SK-N-SH (cell line): Measurements from ENCODE around the gene RCOR2. TPM values are rescaled to one million over a fixed set of nuclear protein-coding genes. Genes with fewer than 3 reads are reported as not detected.

Source experiments
- CTCF ChIA-PET: fragments of 300-600, 350-600 bp; formaldehyde crosslinking; extraction: SDS; loops from one replicate; lab custom pipeline; 2021; lab: Yijun Ruan, JAX
- POLR2A ChIA-PET: fragments of 350-600 bp; sonication (Branson Sonifier 250); formaldehyde crosslinking; extraction: SDS; loops from one replicate; lab custom pipeline; 2020; ENCODE audit warnings: antibody characterized with exemption, inconsistent platforms; lab: Yijun Ruan, JAX
- DNase-seq: peaks from one replicate; pipeline ENCODE4 v3.0.0; 2012
- H2AFZ ChIP-seq: fragments of 200-600 bp; sonication (generic); 2 replicates; pipeline ENCODE4 v1.8.1; 2016; ENCODE audit warnings: antibody characterized with exemption, mild to moderate bottlenecking, low read depth
- H3F3A ChIP-seq: fragments of 200-600 bp; sonication (generic); replicated peaks from 2 replicates; pipeline ENCODE3; 2016; ENCODE audit warnings: antibody characterized with exemption, mild to moderate bottlenecking; ENCODE audit not compliant: insufficient read depth
- H3K27ac ChIP-seq, 2 experiments: fragments of 200-500 bp in 1 of 2; fragments of 200-600 bp in 1 of 2; sonication (Bioruptor generic) in 1 of 2; sonication (generic), shearing (Covaris generic) in 1 of 2; 2 replicates each; pipeline versions ENCODE4 v1.5.1 to v1.6.1; 2014 to 2016; ENCODE audit warnings: low read depth in 2 of 2, inconsistent platforms in 1 of 2, low read length in 1 of 2, mild to moderate bottlenecking in 1 of 2, mixed read lengths in 1 of 2
- H3K27me3 ChIP-seq: fragments of 200-600 bp; sonication (generic), shearing (Covaris generic); 2 replicates; pipeline ENCODE4 v1.6.1; 2016; ENCODE audit warnings: mixed run types; ENCODE audit not compliant: insufficient read depth
- H3K36me3 ChIP-seq, 2 experiments: fragments of 200-500 bp in 1 of 2; fragments of 200-600 bp in 1 of 2; sonication (Bioruptor generic) in 1 of 2; sonication (generic) in 1 of 2; replicated peaks in 1 of 2; 2 replicates each; pipeline versions ENCODE3 to v1.5.1; 2014 to 2016; ENCODE audit warnings: low read length in 1 of 2, mild to moderate bottlenecking in 1 of 2; ENCODE audit not compliant: insufficient read depth in 2 of 2, control insufficient read depth in 1 of 2
- H3K4me1 ChIP-seq, 2 experiments: fragments of 200-500 bp in 1 of 2; fragments of 200-600 bp in 1 of 2; sonication (Bioruptor generic) in 1 of 2; sonication (generic), shearing (Covaris generic) in 1 of 2; 2 replicates each; pipeline versions ENCODE4 v1.5.1 to v1.6.1; 2014 to 2016; ENCODE audit warnings: low read depth in 1 of 2, low read length in 1 of 2, mixed run types in 1 of 2; ENCODE audit not compliant: insufficient read depth in 2 of 2, control insufficient read depth in 1 of 2
- H3K4me2 ChIP-seq: fragments of 200-600 bp; sonication (generic), shearing (Covaris generic); 2 replicates; pipeline ENCODE4 v1.6.1; 2017; ENCODE audit warnings: mixed run types
- H3K4me3 ChIP-seq, 2 experiments: fragments of 200-500 bp in 1 of 2; fragments of 200-600 bp in 1 of 2; sonication (Bioruptor generic) in 1 of 2; sonication (generic), shearing (Covaris generic) in 1 of 2; 2 replicates each; pipeline versions ENCODE4 v1.5.1 to v1.8.1; 2014 to 2016; ENCODE audit warnings: low read depth in 2 of 2, inconsistent platforms in 1 of 2, low read length in 1 of 2, mild to moderate bottlenecking in 1 of 2, mixed read lengths in 1 of 2, moderate library complexity in 1 of 2
- H3K79me2 ChIP-seq: fragments of 200-600 bp; sonication (generic); 2 replicates; pipeline ENCODE4 v1.8.1; 2017; ENCODE audit warnings: mild to moderate bottlenecking; ENCODE audit not compliant: insufficient read depth
- H3K9ac ChIP-seq: fragments of 200-600 bp; sonication (generic); 2 replicates; pipeline ENCODE4 v1.6.1; 2017; ENCODE audit warnings: mixed run types
- H3K9me2 ChIP-seq: fragments of 200-600 bp; sonication (generic); 2 replicates; pipeline ENCODE4 v1.6.1; 2017; ENCODE audit warnings: mixed run types
- H3K9me3 ChIP-seq: fragments of 200-600 bp; sonication (generic); 2 replicates; pipeline ENCODE4 v1.6.1; 2017; ENCODE audit warnings: mixed run types, mild to moderate bottlenecking, moderate library complexity
- H4K20me1 ChIP-seq: fragments of 200-600 bp; sonication (generic); 2 replicates; pipeline ENCODE4 v1.6.1; 2017; ENCODE audit warnings: mild to moderate bottlenecking, mixed run types; ENCODE audit not compliant: insufficient read depth
- ELF1 ChIP-seq: IDR thresholded peaks from 2 replicates; pipeline ENCODE4 v1.4.0; 2012
- EZH2phosphoT487 ChIP-seq: fragments of 200-600 bp; sonication (generic); IDR thresholded peaks from 2 replicates; pipeline ENCODE4 v1.6.1; 2017; ENCODE audit warnings: low read depth, mixed run types, mild to moderate bottlenecking, antibody characterized with exemption, moderate library complexity, borderline replicate concordance
- FOXJ3 ChIP-seq: sonication (generic); formaldehyde crosslinking; IDR thresholded peaks from 2 replicates; pipeline ENCODE4 v1.5.1; 2020; ENCODE audit warnings: mild to moderate bottlenecking, missing genetic modification reagents
- FOXM1 ChIP-seq: IDR thresholded peaks from 2 replicates; pipeline ENCODE4 v1.4.0; 2012; ENCODE audit warnings: low read depth, mild to moderate bottlenecking
- GABPA ChIP-seq: IDR thresholded peaks from 2 replicates; pipeline ENCODE4 v1.4.0; 2012; ENCODE audit warnings: low read depth, mild to moderate bottlenecking
- GATA2 ChIP-seq: sonication (generic); formaldehyde crosslinking; IDR thresholded peaks from 2 replicates; pipeline ENCODE4 v1.5.0; 2020; ENCODE audit warnings: mild to moderate bottlenecking, missing genetic modification reagents
- MEF2A ChIP-seq: IDR thresholded peaks from 2 replicates; pipeline ENCODE4 v1.4.0; 2012; ENCODE audit warnings: low read depth, borderline replicate concordance
- NFIC ChIP-seq: IDR thresholded peaks from 2 replicates; pipeline ENCODE4 v1.4.0; 2012; ENCODE audit warnings: borderline replicate concordance
- POLR2AphosphoS5 ChIP-seq: IDR thresholded peaks from 2 replicates; pipeline ENCODE4 v1.6.1; 2012; ENCODE audit warnings: low read depth, low read length
- RAD21 ChIP-seq: IDR thresholded peaks from 2 replicates; pipeline ENCODE4 v1.6.1; 2012; ENCODE audit warnings: mild to moderate bottlenecking, low read length
- RFX5 ChIP-seq: IDR thresholded peaks from 2 replicates; pipeline ENCODE4 v1.6.1; 2012; ENCODE audit warnings: mild to moderate bottlenecking, improper control_type of control experiment, low read length
- SIN3A ChIP-seq: IDR thresholded peaks from 2 replicates; pipeline ENCODE4 v1.6.1; 2012; ENCODE audit warnings: low read depth, mild to moderate bottlenecking, low read length, moderate library complexity, borderline replicate concordance
- SMC3 ChIP-seq: IDR thresholded peaks from 2 replicates; pipeline ENCODE4 v1.6.1; 2012; ENCODE audit warnings: low read depth, low read length, improper control_type of control experiment
- TEAD4 ChIP-seq: IDR thresholded peaks from 2 replicates; pipeline ENCODE4 v1.4.0; 2012; ENCODE audit warnings: mild to moderate bottlenecking, borderline replicate concordance; ENCODE audit not compliant: insufficient read depth
- YY1 ChIP-seq: IDR thresholded peaks from 2 replicates; pipeline ENCODE4 v1.4.0; 2012; ENCODE audit warnings: low read depth, mild to moderate bottlenecking
- WGBS: methylation state at CpG from one replicate; pipeline ENCODE4 v1.1.6; 2017; ENCODE audit warnings: low lambda C conversion rate; 5-methylcytosine and 5-hydroxymethylcytosine counted together
- polyA plus RNA-seq, 3 experiments: library from polyadenylated mRNA; depleted of rRNA; stranded (reverse); fragments of >200 nt; gene quantifications; 2 replicates each; pipeline ENCODE4 v1.2.3, GENCODE V29; 2012
- TF ChIP-seq, protein P1 (sequence below): fragments of 200-600 bp; sonication (generic); IDR thresholded peaks from 2 replicates; pipeline ENCODE4 v1.6.1; 2017; ENCODE audit warnings: antibody characterized with exemption, mild to moderate bottlenecking, moderate library complexity
- TF ChIP-seq, protein P2 (sequence below): fragments of 150-350 bp; IDR thresholded peaks from 2 replicates; pipeline ENCODE4 v1.6.1; 2016; ENCODE audit warnings: mild to moderate bottlenecking, low read depth, low read length
- TF ChIP-seq, protein P3 (sequence below): IDR thresholded peaks from 2 replicates; pipeline ENCODE4 v1.4.0; 2012; ENCODE audit warnings: low read depth, borderline replicate concordance
- TF ChIP-seq, protein P4 (sequence below): IDR thresholded peaks from 2 replicates; pipeline ENCODE4 v1.4.0; 2012; ENCODE audit warnings: low read depth

The RCOR2 gene
- polyA plus RNA-seq, 1 of the 3 experiments (the other 2 are of a cell fraction): 1.1 TPM

DNA sequence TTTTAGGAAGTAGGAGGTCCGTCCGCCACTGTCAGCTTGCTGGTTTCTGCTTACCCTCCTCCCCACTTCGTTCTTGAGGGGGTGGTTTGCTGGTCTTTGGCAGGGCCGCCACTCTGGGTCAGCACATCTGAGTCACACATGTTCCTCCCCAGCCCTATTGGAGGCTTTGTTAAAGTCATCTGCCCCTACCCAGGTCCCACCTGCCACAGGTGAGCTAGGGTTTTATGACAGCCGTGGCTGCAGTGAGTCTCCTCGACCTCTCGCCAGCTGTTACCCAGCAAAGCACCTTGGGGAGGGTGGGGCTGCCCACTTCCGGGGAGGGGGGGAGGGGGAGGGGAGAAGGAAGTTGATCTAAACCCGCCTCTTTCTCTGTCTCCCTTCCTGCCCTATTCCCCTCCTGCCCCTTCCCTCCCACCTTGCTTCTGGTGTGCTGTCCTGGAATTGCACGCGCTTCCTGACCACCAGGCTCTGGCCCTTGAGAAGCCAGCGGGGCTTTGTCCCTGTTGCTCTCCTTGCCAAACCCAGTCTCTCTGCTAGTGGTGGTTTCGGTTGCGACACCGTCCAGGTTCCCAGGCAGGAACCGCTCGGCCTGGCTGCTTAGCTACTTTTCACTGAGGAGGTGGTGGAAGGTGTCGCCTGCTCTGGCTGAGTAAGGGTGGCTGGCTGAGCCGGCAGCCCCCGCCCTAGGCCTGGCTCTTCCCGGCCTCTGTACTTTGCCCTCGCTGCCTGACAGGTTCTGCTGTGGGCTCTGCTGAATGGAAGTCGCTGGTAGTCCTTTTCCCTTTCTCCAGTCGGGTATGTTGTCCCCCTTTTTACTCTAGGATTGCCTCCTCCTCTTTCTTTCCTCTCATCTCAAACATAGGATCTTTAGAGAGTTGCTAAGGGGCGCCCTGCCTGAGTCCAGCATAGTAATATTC is 28.5 kb downstream of the RCOR2 start (continued):
- TF ChIP-seq, protein P1, sequence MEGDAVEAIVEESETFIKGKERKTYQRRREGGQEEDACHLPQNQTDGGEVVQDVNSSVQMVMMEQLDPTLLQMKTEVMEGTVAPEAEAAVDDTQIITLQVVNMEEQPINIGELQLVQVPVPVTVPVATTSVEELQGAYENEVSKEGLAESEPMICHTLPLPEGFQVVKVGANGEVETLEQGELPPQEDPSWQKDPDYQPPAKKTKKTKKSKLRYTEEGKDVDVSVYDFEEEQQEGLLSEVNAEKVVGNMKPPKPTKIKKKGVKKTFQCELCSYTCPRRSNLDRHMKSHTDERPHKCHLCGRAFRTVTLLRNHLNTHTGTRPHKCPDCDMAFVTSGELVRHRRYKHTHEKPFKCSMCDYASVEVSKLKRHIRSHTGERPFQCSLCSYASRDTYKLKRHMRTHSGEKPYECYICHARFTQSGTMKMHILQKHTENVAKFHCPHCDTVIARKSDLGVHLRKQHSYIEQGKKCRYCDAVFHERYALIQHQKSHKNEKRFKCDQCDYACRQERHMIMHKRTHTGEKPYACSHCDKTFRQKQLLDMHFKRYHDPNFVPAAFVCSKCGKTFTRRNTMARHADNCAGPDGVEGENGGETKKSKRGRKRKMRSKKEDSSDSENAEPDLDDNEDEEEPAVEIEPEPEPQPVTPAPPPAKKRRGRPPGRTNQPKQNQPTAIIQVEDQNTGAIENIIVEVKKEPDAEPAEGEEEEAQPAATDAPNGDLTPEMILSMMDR: no peak
- no peak for TF ChIP-seq SMC3
- TF ChIP-seq, protein P2, sequence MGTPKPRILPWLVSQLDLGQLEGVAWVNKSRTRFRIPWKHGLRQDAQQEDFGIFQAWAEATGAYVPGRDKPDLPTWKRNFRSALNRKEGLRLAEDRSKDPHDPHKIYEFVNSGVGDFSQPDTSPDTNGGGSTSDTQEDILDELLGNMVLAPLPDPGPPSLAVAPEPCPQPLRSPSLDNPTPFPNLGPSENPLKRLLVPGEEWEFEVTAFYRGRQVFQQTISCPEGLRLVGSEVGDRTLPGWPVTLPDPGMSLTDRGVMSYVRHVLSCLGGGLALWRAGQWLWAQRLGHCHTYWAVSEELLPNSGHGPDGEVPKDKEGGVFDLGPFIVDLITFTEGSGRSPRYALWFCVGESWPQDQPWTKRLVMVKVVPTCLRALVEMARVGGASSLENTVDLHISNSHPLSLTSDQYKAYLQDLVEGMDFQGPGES: no peak
- TF ChIP-seq YY1: no peak
- TF ChIP-seq, all 33 proteins: peak for 0

DNA sequence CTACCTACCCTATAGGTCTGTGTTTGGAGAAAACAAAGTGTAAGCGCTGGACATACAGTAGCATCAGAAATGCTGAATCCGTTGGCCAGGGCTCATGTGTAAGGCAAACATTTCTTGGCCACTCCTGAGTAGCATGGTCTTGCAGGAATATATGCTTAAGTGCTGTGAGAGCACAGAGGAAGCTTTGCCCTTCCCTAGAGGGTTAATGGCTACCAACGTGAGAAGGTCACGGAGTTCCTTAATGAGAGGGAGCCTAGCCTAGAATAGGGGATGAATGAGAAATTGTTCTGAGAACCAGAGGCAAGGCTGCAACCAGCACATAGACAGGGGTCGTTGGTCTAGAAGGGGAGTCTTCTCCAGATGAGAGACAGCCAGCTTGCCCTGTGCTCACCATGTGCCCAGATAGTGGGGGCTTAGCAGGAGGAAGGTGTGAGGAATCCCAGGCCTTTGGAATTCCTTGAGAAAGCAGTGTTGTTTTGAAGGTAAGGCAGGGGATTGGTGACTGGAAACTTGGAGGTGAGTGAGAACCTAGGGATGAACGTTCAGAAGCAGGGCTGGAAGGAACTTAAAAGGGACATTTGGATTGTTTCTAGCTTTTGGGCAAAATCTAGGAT is 29.5 kb downstream of the RCOR2 start:
- no peak overlapping the region for H3K9ac ChIP-seq
- H2AFZ ChIP-seq: no peak overlapping the region
- peaks cover 90% of the 10 kb centered on the region for H3K79me2 ChIP-seq
- no peaks in the 10 kb centered on the region for H3F3A ChIP-seq
- H3K4me2 ChIP-seq: no peak overlapping the region
- no peak for DNase-seq
- H3K9me2 ChIP-seq: no peaks in the 10 kb centered on the region
- WGBS: 83% methylated on average over 6 of the region's 6 CpGs
- no peaks in the 10 kb centered on the region for H3K27me3 ChIP-seq
- no peaks in the 10 kb centered on the region for H3K36me3 ChIP-seq
- CTCF ChIA-PET: interaction anchor here (1.0 to 4.0 kb wide), 6 partner anchors 13 to 58 kb away, joined by 3 to 12 read pairs (median 3); no protein-coding TSS in a partner anchor
- TF ChIP-seq MEF2A (no peak), RFX5 (no peak), EZH2phosphoT487 (no peak), NFIC (no peak), GATA2 (no peak), GABPA (no peak), POLR2AphosphoS5 (no peak), YY1 (no peak), TEAD4 (no peak), FOXM1 (no peak), FOXJ3 (no peak), RAD21 (no peak), ELF1 (no peak), SIN3A (no peak)
- TF ChIP-seq, protein P1: no peak
- TF ChIP-seq, protein P3, sequence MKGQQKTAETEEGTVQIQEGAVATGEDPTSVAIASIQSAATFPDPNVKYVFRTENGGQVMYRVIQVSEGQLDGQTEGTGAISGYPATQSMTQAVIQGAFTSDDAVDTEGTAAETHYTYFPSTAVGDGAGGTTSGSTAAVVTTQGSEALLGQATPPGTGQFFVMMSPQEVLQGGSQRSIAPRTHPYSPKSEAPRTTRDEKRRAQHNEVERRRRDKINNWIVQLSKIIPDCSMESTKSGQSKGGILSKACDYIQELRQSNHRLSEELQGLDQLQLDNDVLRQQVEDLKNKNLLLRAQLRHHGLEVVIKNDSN: no peak
- TF ChIP-seq, protein P4, sequence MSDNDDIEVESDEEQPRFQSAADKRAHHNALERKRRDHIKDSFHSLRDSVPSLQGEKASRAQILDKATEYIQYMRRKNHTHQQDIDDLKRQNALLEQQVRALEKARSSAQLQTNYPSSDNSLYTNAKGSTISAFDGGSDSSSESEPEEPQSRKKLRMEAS: no peak
- H3K9me3 ChIP-seq: no peaks in the 10 kb centered on the region
- peaks cover 83% of the 10 kb centered on the region for H4K20me1 ChIP-seq
- H3K27ac ChIP-seq: no peak overlapping the region
- POLR2A ChIA-PET: no interaction called here
- peaks cover 4 to 22% of the 10 kb centered on the region in 2 experiments; a peak in 2 of 4 replicates for H3K4me1 ChIP-seq
- no peak overlapping the region for H3K4me3 ChIP-seq
